Endothelial cell of umbilical vein (primary cell): Measurements from ENCODE around the gene CYCS. TPM values are rescaled to one million over a fixed set of nuclear protein-coding genes. Genes with fewer than 3 reads are reported as not detected.

Experiments used
- BruUV-seq: library from RNA; stranded (reverse); fragments of 400-500 nt; replicated peaks from 2 replicates; lab custom pipeline; 2021; lab: Mats Ljungman, UMichigan
- CTCF ChIA-PET: fragments of 300-600, 350-600 bp; sonication (Branson Sonifier 250); formaldehyde crosslinking; loops from one replicate; lab custom pipeline; 2021; ENCODE audit warnings: antibody characterized with exemption, inconsistent platforms; lab: Charles Lee
- POLR2A ChIA-PET: fragments of 300-600, 350-600 bp; sonication (Branson Sonifier 250); formaldehyde crosslinking; loops from one replicate; lab custom pipeline; 2021; ENCODE audit warnings: antibody characterized with exemption, inconsistent platforms; lab: Charles Lee
- DNase-seq: peaks from one replicate; pipeline ENCODE4 v3.0.0-alpha.2; 2011; ENCODE audit warnings: low read depth, low spot score
- FAIRE-seq: peaks from 2 replicates; lab custom pipeline; 2011; peaks lifted over from hg19 to GRCh38; lab: Jason Lieb, UNC
- H2AFZ ChIP-seq: 2 replicates; pipeline ENCODE4 v1.6.0; 2012; ENCODE audit warnings: low read depth, low read length, control low read depth, inconsistent platforms
- H3K27ac ChIP-seq: 2 replicates; pipeline ENCODE4 v1.5.1; 2011; ENCODE audit warnings: low read depth, mild to moderate bottlenecking, control low read depth, low read length, moderate library complexity; ENCODE audit not compliant: insufficient read depth
- H3K27me3 ChIP-seq, 2 experiments: 2 replicates each; pipeline versions ENCODE4 v1.6.0 to v1.6.1; 2011; ENCODE audit warnings: low read length in 2 of 2, mixed read lengths in 1 of 2; ENCODE audit not compliant: control insufficient read depth in 2 of 2, insufficient read depth in 2 of 2
- H3K36me3 ChIP-seq, 2 experiments: 2 replicates in 1 of 2; 3 replicates in 1 of 2; pipeline ENCODE4 v1.5.1; 2011; ENCODE audit warnings: low read length in 2 of 2, mild to moderate bottlenecking in 1 of 2, moderate library complexity in 1 of 2; ENCODE audit not compliant: control insufficient read depth in 2 of 2, insufficient read depth in 2 of 2; ENCODE audit errors: extremely low read depth in 1 of 2
- H3K4me1 ChIP-seq: 3 replicates; pipeline ENCODE4 v1.5.1; 2011; ENCODE audit warnings: mild to moderate bottlenecking, low read length; ENCODE audit not compliant: control insufficient read depth, insufficient read depth; ENCODE audit errors: extremely low read depth
- H3K4me2 ChIP-seq: 2 replicates; pipeline ENCODE4 v1.6.1; 2011; ENCODE audit warnings: low read length, control low read depth, mixed read lengths; ENCODE audit not compliant: insufficient read depth
- H3K4me3 ChIP-seq, 3 experiments: fragments of 200-600 bp in 1 of 3; sonication (generic), shearing (Covaris generic) in 1 of 3; replicated peaks in 1 of 3; 2 replicates each; pipeline ENCODE4 v1.5.1; 2011 to 2016; ENCODE audit warnings: control low read depth in 3 of 3, low read length in 3 of 3, mild to moderate bottlenecking in 2 of 3, inconsistent platforms in 1 of 3, low read depth in 1 of 3, moderate library complexity in 1 of 3; ENCODE audit not compliant: insufficient read depth in 1 of 3
- H3K79me2 ChIP-seq: 2 replicates; pipeline ENCODE4 v1.6.0; 2012; ENCODE audit warnings: low read length, inconsistent platforms; ENCODE audit not compliant: control insufficient read depth, insufficient read depth
- H3K9ac ChIP-seq: replicated peaks from 2 replicates; pipeline ENCODE3; 2011; ENCODE audit warnings: low read length, control low read depth; ENCODE audit not compliant: insufficient read depth; ENCODE audit errors: extremely low read depth
- H3K9me1 ChIP-seq: replicated peaks from 3 replicates; pipeline ENCODE4 v1.6.0; 2011; ENCODE audit warnings: mild to moderate bottlenecking, low read length; ENCODE audit not compliant: control insufficient read depth, insufficient read depth; ENCODE audit errors: extremely low read depth
- H3K9me3 ChIP-seq: replicated peaks from 2 replicates; pipeline ENCODE4 v1.5.1; 2012; ENCODE audit warnings: low read length, inconsistent platforms; ENCODE audit not compliant: control insufficient read depth, insufficient read depth
- H4K20me1 ChIP-seq: replicated peaks from 2 replicates; pipeline ENCODE3; 2011; ENCODE audit warnings: mild to moderate bottlenecking, low read length; ENCODE audit not compliant: control insufficient read depth, insufficient read depth; ENCODE audit errors: extremely low read depth
- GATA2 ChIP-seq: IDR thresholded peaks from 2 replicates; pipeline ENCODE4 v1.7.0; 2011; ENCODE audit warnings: low read depth, mild to moderate bottlenecking, moderate library complexity, mixed read lengths, low read length; ENCODE audit not compliant: insufficient read length, insufficient read depth
- dilution Hi-C: fragments of 300-500 bp; cut with MboI; formaldehyde crosslinking; loops from one replicate; pipeline ENCODE4 v1.15.0; 2019; ENCODE audit warnings: low sequenced_read_pairs; ENCODE audit not compliant: extremely low pct_ligation_motif_present
- intact Hi-C: fragments of 100-400 bp; cut with micrococcal nuclease; formaldehyde crosslinking; loops from one replicate; pipeline ENCODE4 v1.10.0; 2022
- polyA plus RNA-seq, 4 experiments: library from polyadenylated mRNA; depleted of rRNA in 3 of 4; stranded (reverse) in 3 of 4; unstranded in 1 of 4; fragments of >200 nt; gene quantifications; 2 replicates each; pipeline versions ENCODE4 v1.2.1 to v1.2.3, GENCODE V29; 2011 to 2012; ENCODE audit warnings: missing spikeins in 1 of 4
- total RNA-seq: library from RNA; stranded (reverse); gene quantifications from 2 replicates; pipeline ENCODE4 v1.2.3, GENCODE V29; 2021
- TF ChIP-seq, protein P1 (sequence below), 2 donors: IDR thresholded peaks; 1 replicate in 1 of 2; 2 replicates in 1 of 2; pipeline ENCODE4 v1.5.1; 2011; ENCODE audit warnings: low read length in 2 of 2, mild to moderate bottlenecking in 2 of 2, moderate library complexity in 2 of 2, control low read depth in 1 of 2, inconsistent platforms in 1 of 2, low read depth in 1 of 2; ENCODE audit not compliant: insufficient read depth in 1 of 2; ENCODE audit errors: extremely low read depth in 1 of 2

Gene CYCS
- total and polyA plus RNA-seq, 2 donors (not counting 3 experiments of a cell fraction or from before 2014, with no cell fraction given) = 21.4 to 134 TPM

DNA sequence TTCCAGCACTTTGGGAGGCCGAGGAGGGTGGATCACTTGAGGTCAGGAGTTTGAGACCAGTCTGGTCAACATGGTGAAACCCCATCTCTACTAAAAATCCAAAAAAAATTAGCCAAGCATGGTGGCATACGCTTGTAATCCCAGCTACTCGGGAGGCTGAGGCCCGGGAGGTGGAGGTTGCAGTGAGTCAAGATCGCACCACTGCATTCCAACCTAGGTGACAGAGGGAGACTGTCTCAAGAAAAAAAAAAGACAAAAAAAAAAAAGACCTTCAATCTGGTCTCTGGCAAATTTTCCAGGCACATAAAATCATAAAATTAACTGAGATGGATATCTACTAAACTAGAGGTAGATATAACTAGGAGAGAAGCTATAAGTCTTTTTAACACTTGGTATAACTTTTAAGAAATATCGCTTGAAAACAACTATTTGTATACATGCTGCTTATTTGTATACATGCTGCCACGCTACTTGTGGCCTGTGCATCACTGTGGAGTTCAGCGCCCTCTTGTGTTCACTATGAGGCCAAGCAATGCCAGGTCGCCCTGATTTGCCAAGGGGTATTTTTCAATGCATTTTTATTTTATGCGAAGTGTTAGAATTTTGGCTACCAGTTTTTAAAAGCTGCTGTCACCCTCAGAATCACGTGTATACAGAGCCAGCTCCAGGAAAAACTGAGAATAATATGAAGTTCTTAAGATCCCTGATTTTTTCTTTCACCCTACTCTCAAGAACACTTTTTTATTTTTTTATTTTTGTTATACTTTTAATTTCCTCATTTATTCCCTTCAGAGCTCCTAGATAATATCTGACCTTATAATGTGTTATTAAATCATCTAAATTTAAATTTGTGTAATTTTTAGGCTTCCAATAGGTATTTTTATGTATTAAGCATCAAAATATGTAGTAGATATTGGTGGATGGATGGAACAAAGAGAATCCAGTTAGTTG, 26.7 kb downstream of the CYCS start:
- ChIA-PET CTCF (interaction anchor here (0.6 to 5.1 kb wide), 15 partner anchors 10 to 1528 kb away, joined by 3 to 56 read pairs (median 4); partner anchors contain the start of gene CYCS), POLR2A (no interaction called here)
- DNase-seq (peak; percentile 73), FAIRE-seq (peak; percentile 73)
- Histone ChIP-seq H3K79me2 (no peaks in the 10 kb centered on the region), H3K36me3 (no peaks in the 10 kb centered on the region), H2AFZ (no peak overlapping the region), H3K27ac (no peak overlapping the region), H3K9ac (no peak overlapping the region), H3K4me2 (no peak overlapping the region), H4K20me1 (no peaks in the 10 kb centered on the region), H3K9me3 (no peaks in the 10 kb centered on the region), H3K4me1 (peaks cover 2% of the 10 kb centered on the region), H3K27me3 (peaks cover 0 to 1% of the 10 kb centered on the region in 2 experiments), H3K9me1 (no peaks in the 10 kb centered on the region), H3K4me3 (no peak overlapping the region)
- intact Hi-C loops = loop anchor here (1.0 to 10.0 kb wide), 7 partner anchors 286 to 1524 kb away; partner anchors contain the start of gene STK31
- dilution Hi-C loops = no loop called here
- TF ChIP-seq, protein P1, sequence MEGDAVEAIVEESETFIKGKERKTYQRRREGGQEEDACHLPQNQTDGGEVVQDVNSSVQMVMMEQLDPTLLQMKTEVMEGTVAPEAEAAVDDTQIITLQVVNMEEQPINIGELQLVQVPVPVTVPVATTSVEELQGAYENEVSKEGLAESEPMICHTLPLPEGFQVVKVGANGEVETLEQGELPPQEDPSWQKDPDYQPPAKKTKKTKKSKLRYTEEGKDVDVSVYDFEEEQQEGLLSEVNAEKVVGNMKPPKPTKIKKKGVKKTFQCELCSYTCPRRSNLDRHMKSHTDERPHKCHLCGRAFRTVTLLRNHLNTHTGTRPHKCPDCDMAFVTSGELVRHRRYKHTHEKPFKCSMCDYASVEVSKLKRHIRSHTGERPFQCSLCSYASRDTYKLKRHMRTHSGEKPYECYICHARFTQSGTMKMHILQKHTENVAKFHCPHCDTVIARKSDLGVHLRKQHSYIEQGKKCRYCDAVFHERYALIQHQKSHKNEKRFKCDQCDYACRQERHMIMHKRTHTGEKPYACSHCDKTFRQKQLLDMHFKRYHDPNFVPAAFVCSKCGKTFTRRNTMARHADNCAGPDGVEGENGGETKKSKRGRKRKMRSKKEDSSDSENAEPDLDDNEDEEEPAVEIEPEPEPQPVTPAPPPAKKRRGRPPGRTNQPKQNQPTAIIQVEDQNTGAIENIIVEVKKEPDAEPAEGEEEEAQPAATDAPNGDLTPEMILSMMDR (IDR thresholded peaks at IDR 0.05; ENCODE audit: extremely low read depth in 1 of 2, insufficient read depth in 1 of 2, low read depth in 1 of 2, low read length in 2 of 2) = peak; percentile 79 to 93
- TF ChIP-seq GATA2 = no peak
- no TSS peak for BruUV-seq
